ENCODE results near the gene TSPAN5.

DNA sequence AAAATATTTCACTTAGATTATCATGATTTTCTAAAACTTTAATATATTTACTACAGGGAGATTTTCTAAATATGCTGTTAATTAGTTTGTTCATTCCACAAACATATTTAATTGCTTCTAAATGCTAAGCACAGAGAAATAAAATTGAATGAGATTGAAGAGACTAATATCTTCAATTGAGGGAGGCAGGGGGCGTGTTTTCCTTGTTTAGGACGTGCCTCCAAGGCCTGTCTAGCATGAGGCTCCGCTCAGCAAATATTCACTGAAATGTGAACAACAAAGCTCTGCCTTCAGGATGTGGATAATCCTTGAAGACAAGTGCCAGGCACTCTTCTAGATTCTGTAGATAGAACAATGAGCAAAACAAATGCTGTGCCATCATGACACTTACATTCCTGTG, 98.1 kb downstream of the TSPAN5 start:
- TF ChIP-seq, protein P1, sequence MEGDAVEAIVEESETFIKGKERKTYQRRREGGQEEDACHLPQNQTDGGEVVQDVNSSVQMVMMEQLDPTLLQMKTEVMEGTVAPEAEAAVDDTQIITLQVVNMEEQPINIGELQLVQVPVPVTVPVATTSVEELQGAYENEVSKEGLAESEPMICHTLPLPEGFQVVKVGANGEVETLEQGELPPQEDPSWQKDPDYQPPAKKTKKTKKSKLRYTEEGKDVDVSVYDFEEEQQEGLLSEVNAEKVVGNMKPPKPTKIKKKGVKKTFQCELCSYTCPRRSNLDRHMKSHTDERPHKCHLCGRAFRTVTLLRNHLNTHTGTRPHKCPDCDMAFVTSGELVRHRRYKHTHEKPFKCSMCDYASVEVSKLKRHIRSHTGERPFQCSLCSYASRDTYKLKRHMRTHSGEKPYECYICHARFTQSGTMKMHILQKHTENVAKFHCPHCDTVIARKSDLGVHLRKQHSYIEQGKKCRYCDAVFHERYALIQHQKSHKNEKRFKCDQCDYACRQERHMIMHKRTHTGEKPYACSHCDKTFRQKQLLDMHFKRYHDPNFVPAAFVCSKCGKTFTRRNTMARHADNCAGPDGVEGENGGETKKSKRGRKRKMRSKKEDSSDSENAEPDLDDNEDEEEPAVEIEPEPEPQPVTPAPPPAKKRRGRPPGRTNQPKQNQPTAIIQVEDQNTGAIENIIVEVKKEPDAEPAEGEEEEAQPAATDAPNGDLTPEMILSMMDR (IDR thresholded peaks at IDR 0.05; ENCODE audit: insufficient read depth, low read length) = no peak
- TF ChIP-seq GABPA (IDR thresholded peaks at IDR 0.05; ENCODE audit: low read depth) = no peak

Data from HL-60 (cell line).